CD4-positive, alpha-beta T cell (primary cell): ENCODE measurements around the gene RRM1. TPM values are rescaled to one million over a fixed set of nuclear protein-coding genes. Genes with fewer than 3 reads are reported as not detected.
"Not testable (repeated sequence)": the region's sequence is repeated elsewhere in the genome, so short reads cannot be mapped to it uniquely, and the experiment has no call there.

Experiments
- ATAC-seq: fragments of 200-7000 bp; cut with Tn5 transposase; one replicate; pipeline ENCODE4 v1.10.0; 2022; ENCODE audit warnings: mild to moderate bottlenecking; ENCODE audit not compliant: poor library complexity
- CTCF ChIA-PET: fragments of 350-600 bp; sonication (Branson Sonifier 250); formaldehyde crosslinking; loops from one replicate; lab custom pipeline; 2021; ENCODE audit warnings: antibody characterized with exemption, inconsistent platforms; lab: Charles Lee
- POLR2A ChIA-PET: fragments of 350-600 bp; sonication (Branson Sonifier 250); formaldehyde crosslinking; loops from one replicate; lab custom pipeline; 2021; ENCODE audit warnings: antibody characterized with exemption, inconsistent platforms; lab: Charles Lee
- DNase-seq, 14 experiments: peaks; one replicate each; pipeline ENCODE4 v3.0.0-alpha.2; 2013 to 2020; ENCODE audit warnings: mixed read lengths in 2 of 14
- H3K27ac ChIP-seq, 2 donors: one replicate each; pipeline versions ENCODE4 v1.5.1 to v1.7.0; 2013; ENCODE audit warnings: low read length in 2 of 2, low read depth in 1 of 2, mild to moderate bottlenecking in 1 of 2
- H3K27me3 ChIP-seq, 2 experiments: 1 replicate in 1 of 2; 2 replicates in 1 of 2; pipeline versions ENCODE4 v1.6.1 to v1.7.0; 2013; ENCODE audit warnings: low read length in 2 of 2, control low read depth in 1 of 2, mild to moderate bottlenecking in 1 of 2, moderate library complexity in 1 of 2; ENCODE audit not compliant: insufficient read depth in 2 of 2, control insufficient read depth in 1 of 2
- H3K36me3 ChIP-seq: one replicate; pipeline ENCODE4 v1.6.1; 2013; ENCODE audit warnings: low read length, control low read depth; ENCODE audit not compliant: insufficient read depth
- H3K4me1 ChIP-seq: one replicate; pipeline ENCODE4 v1.6.1; 2013; ENCODE audit warnings: low read length, control low read depth; ENCODE audit not compliant: insufficient read depth
- H3K4me3 ChIP-seq: one replicate; pipeline ENCODE4 v1.5.1; 2013; ENCODE audit warnings: mild to moderate bottlenecking, low read length, moderate library complexity
- H3K9me3 ChIP-seq, 2 experiments: 1 replicate in 1 of 2; 2 replicates in 1 of 2; pipeline versions ENCODE4 v1.6.1 to v1.7.0; 2013; ENCODE audit warnings: low read length in 2 of 2, mild to moderate bottlenecking in 2 of 2, control low read depth in 1 of 2, moderate library complexity in 1 of 2; ENCODE audit not compliant: control insufficient read depth in 1 of 2, insufficient read depth in 1 of 2
- H3K27ac Mint-ChIP-seq: one replicate; pipeline ENCODE4 v1.8.0; 2020; ENCODE audit warnings: mixed read lengths
- H3K27me3 Mint-ChIP-seq: one replicate; pipeline ENCODE4 v1.8.0; 2021; ENCODE audit warnings: mixed read lengths
- H3K36me3 Mint-ChIP-seq: one replicate; pipeline ENCODE4 v1.8.0; 2021; ENCODE audit warnings: low read depth, mixed read lengths
- H3K4me1 Mint-ChIP-seq: one replicate; pipeline ENCODE4 v1.8.0; 2021; ENCODE audit warnings: low read depth, mixed read lengths
- H3K4me3 Mint-ChIP-seq: one replicate; pipeline ENCODE4 v1.8.0; 2020; ENCODE audit warnings: mild to moderate bottlenecking, mixed read lengths
- H3K9me3 Mint-ChIP-seq: one replicate; pipeline ENCODE4 v1.8.0; 2020; ENCODE audit warnings: mixed read lengths
- CTCF ChIP-seq: fragments of 200-600 bp; IDR thresholded peaks from one replicate; pipeline ENCODE4 v1.8.0; 2022; ENCODE audit warnings: antibody characterized with exemption, mild to moderate bottlenecking
- intact Hi-C, 2 experiments: fragments of 100-400 bp; cut with DNase I in 1 of 2; cut with micrococcal nuclease in 1 of 2; formaldehyde crosslinking; loops; one replicate each; pipeline versions ENCODE4 v1.15.1 to v1.9.0; 2023 to 2025; cut with DNase I, micrococcal nuclease
- total RNA-seq, 174 experiments: library from RNA in 2 of 174; stranded (reverse) in 2 of 174; gene quantifications; one replicate each; pipeline ENCODE4 v1.2.3 and lab custom pipeline; 2021 to 2026

The RRM1 gene
- total RNA-seq, 2 experiments from 2014 or later: 64.7 to 73.1 TPM

GRCh38 chr11:4156571-4156970 lies 62.0 kb downstream of the RRM1 start:
- Mint-ChIP-seq H3K4me3 (no peak overlapping the region), H3K27me3 (no peaks in the 10 kb centered on the region), H3K4me1 (no peaks in the 10 kb centered on the region), H3K9me3 (no peaks in the 10 kb centered on the region), H3K36me3 (no peaks in the 10 kb centered on the region), H3K27ac (no peak overlapping the region)
- POLR2A ChIA-PET: no interaction called here
- Histone ChIP-seq H3K4me3 (no peak overlapping the region), H3K27me3 (no peaks in the 10 kb centered on the region), H3K36me3 (no peaks in the 10 kb centered on the region), H3K9me3 (no peaks in the 10 kb centered on the region), H3K27ac (no peak overlapping the region), H3K4me1 (no peaks in the 10 kb centered on the region)
- intact Hi-C loops: no loop called here
- ATAC-seq: no peak
- DNase-seq: no peak
- CTCF ChIA-PET: no interaction called here
- TF ChIP-seq CTCF: no peak

- H3K27ac Mint-ChIP-seq, intact Hi-C loops, POLR2A ChIA-PET, H3K9me3 ChIP-seq, H3K27me3 Mint-ChIP-seq, H3K4me1 Mint-ChIP-seq, H3K4me1 ChIP-seq, CTCF ChIA-PET, ATAC-seq, H3K27me3 ChIP-seq, H3K4me3 Mint-ChIP-seq, H3K9me3 Mint-ChIP-seq, H3K36me3 Mint-ChIP-seq, H3K36me3 ChIP-seq, DNase-seq, H3K27ac ChIP-seq, H3K4me3 ChIP-seq: not testable (repeated sequence)
Measured at GRCh38 chr11:4158818-4159217, 64.2 kb downstream of the RRM1 start.

- no peak for TF ChIP-seq CTCF
- Mint-ChIP-seq H3K9me3 (no peaks in the 10 kb centered on the region), H3K4me3 (no peak overlapping the region), H3K27ac (no peak overlapping the region), H3K4me1 (no peaks in the 10 kb centered on the region), H3K36me3 (no peaks in the 10 kb centered on the region), H3K27me3 (no peaks in the 10 kb centered on the region)
- Histone ChIP-seq H3K4me1 (no peaks in the 10 kb centered on the region), H3K27me3 (no peaks in the 10 kb centered on the region), H3K27ac (no peak overlapping the region), H3K36me3 (no peaks in the 10 kb centered on the region), H3K9me3 (no peaks in the 10 kb centered on the region), H3K4me3 (no peak overlapping the region)
- ChIA-PET CTCF (interaction anchor here (1.4 kb wide), 1 partner anchor 26 kb away, joined by 3 read pairs; no protein-coding TSS in a partner anchor), POLR2A (no interaction called here)
- ATAC-seq: no peak
- intact Hi-C loops: no loop called here
- DNase-seq: no peak
Measured at GRCh38 chr11:4161305-4161704, 66.7 kb downstream of the RRM1 start.

GRCh38 chr11:4164884-4165590 lies 70.4 kb downstream of the RRM1 start:
- no peaks in the 10 kb centered on the region for H3K9me3 ChIP-seq
- no peak for ATAC-seq
- H3K27me3 Mint-ChIP-seq: no peaks in the 10 kb centered on the region
- intact Hi-C loops: no loop called here
- ChIA-PET POLR2A (no interaction called here), CTCF (no interaction called here)
- TF ChIP-seq CTCF: no peak
- no peak overlapping the region for H3K4me3 Mint-ChIP-seq
- H3K27ac ChIP-seq: no peak overlapping the region
- no peaks in the 10 kb centered on the region for H3K36me3 Mint-ChIP-seq
- DNase-seq: no peak
- H3K4me1 ChIP-seq: no peaks in the 10 kb centered on the region
- H3K36me3 ChIP-seq: no peaks in the 10 kb centered on the region
- no peaks in the 10 kb centered on the region for H3K27me3 ChIP-seq
- no peaks in the 10 kb centered on the region for H3K4me1 Mint-ChIP-seq
- H3K27ac Mint-ChIP-seq: no peak overlapping the region
- no peak overlapping the region for H3K4me3 ChIP-seq
- no peaks in the 10 kb centered on the region for H3K9me3 Mint-ChIP-seq
